NCI-H345 (cell line): ENCODE results near the gene GPR34.
"Not testable (repeated sequence)": the region's sequence is repeated elsewhere in the genome, so short reads cannot be mapped to it uniquely, and the experiment has no call there.

Experiments used
- DNase-seq: peaks from one replicate; lab custom pipeline; 2025; lab: John Stamatoyannopoulos, UW

Gene GPR34

DNA sequence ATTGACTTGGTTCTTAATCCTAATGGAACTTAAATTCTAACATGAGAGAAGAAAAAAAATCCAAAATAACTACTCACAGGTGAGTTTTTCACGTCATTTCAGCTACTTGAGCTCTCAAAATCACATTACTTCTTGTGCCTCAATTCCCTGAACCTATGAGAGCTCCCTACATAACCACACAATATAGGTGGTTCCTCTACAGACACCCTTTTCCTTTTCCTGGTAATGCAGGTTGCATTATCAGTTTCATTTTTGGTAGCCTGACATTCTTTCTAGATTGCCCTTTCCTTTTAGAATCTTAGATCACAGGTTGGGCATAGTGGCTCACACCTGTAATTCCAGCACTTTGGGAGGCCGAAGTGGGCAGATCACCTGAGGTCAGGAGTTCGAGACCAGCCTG is 4.3 kb downstream of the GPR34 start:
- DNase-seq, result no peak

DNA sequence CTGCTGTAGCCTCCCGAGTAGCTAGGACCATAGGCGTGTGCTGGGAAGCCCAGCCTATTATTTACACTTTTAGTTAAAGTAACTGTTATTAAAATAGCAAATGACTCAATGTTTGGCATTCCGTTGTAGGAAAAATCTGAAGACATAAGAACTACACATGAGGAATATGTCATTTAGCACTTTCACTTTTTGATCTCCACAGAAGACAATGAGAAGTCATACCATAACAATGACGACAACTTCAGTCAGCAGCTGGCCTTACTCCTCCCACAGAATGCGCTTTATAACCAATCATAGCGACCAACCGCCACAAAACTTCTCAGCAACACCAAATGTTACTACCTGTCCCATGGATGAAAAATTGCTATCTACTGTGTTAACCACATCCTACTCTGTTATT is 6.7 kb downstream of the GPR34 start:
- no peak for DNase-seq

DNA sequence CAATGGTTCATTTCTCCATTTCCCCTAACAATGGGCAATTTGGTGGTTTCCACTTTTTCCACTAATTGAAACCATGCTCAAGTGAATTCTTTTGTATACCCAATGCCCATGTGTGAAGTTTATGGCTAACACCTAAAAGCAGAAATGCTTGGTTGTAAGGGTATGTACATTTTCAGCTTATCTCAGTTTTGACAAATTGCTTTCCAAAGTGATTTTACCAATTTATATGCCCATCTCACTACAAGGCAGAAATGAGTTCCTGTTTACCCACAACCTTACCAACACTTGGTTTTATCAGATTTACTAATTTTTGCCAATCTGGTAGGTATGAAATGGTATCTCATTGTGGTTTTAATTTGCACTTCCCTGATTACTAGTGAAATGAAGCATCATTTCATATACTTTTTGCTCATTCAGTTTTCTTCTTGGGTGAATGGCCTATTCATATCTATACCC is 14.8 kb downstream of the GPR34 start:
- no peak for DNase-seq

DNA sequence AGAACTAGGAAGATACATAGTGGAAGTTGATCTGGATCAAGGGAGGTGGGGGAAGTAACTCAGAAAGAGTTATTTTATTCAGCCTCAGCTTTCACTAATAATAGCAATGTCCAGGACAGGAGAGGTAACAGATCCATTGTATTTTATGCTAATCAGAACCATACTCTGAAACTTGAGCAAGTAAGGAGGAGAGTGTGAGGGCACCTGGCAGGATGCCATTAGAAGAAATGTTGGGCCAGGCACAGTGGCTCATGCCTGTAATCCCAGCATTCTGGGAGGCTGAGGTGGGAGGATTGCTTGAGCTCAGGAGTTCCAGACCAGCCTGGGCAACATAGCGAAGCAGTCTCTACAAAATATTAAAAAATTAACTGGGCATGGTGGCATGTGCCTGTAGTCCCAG is 16.3 kb downstream of the GPR34 start:
- no peak for DNase-seq

DNA sequence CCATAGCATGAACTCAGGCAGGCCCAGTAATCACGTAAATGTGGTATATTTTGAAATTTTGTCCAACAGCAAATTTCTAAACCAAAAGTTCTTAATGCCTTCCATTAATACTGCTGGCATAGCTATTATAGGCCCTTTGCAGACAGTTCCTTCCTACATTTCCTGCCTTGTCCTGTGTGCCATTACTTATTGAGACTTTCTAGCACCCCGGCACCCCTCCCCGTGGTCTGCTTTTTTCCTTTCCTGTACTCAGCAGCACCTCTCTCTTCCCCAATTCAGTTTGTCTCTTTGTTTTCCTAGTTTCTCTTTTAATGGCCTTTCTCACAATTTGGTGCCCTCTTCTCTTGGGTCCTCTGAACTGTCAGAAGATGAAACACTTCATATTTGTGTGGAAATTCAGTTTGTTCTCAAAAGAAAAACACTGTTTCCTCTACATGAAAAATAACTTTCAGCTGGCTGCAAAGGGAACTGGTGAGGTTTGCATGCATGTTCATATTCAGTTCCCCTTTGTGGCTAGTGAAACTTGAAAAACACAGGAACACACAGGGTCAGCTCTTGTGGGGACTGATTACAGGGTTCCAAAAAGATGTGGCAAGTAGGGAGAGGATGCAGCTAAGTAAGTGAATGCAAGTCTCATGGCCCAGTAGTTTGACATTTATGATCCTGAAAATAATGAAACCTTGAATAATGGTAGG is 17.1 kb downstream of the GPR34 start:
- no peak for DNase-seq

DNA sequence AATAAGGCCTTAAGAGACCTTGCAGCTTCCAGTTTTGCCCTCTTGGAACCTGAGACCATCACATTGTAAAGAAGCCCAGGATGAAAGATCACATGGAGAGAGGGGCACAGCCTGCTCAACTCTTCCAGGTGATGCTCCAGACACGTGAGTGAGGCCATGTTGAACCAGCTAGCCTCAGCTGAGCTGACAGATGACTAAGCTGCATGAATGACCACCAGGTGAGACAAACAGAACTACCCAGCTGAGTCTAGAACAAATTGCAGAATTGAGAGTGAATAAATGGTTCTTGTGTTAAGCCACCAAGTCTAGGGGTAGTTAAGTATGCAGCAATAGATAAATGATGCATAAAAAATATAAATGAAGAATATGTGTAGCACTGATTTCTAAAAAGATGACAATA is 18.4 kb downstream of the GPR34 start:
- no peak for DNase-seq

DNA sequence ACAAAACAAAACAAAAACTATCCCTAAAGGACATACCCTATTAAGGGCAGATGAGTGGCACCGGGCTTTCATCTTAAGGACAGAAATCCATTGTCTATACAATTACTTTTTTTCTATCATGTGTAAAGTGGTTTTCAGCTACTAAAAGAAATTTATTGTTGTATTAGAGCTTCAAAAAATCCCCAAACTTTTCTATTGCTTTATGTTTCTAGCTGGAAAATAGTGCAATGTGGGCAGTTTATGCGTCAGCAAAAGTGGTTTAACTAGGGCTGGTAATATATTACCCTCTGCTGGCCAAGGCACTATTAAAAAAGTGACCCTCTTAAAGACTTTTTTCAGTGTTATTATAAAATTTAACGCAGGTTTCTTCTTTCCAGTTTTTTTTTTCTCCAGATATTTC is 19.7 kb downstream of the GPR34 start:
- DNase-seq, result no peak

DNA sequence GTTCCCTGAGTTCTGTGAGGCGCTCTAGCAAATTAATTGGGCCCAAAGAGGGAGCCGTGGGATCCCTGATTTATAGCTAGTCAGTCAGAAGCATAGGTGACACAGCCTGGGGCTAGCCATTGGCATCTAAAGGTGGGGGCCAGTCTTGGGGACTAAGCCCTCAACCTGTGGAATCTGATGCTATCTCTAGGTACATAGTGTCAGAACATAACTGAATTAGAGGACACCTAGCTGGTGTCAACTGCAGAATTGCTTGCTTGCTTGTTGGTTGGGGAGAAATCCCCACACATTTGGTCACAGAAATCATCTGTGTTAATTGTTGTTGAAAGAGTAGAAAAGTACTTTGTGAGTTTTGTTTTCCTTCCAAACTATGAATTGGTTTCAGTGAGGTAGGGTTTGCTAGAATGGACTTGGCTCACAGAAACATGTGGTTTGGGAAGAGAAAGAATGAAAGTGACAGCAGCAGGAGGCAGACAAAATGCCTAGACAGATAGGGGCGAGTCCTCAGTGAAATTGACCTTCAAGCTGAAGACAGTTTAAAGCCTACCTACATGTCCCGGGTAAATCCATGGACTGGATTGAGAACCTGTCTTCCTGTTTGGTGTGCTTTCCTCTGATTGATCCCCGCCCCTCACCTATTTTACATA is 22.4 kb downstream of the GPR34 start:
- no peak for DNase-seq

DNA sequence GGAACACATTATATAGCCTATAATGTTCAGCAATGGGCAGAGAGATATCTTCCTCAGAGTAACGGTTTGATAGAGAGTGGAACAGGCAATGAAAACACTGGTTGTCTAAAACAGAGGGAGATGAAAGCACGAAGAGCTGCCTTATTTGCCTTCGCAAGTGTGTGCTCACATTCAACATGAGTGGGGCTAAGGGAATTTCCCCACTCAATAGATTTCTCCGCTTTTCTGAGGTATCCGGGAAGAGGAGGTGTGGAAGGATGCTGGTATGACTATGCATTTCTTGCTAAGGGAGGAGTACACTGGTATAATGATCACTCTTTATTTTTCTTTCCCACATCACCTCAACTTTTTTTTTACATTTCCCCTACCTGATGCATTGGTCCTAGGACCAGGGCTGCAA is 27.4 kb downstream of the GPR34 start:
- DNase-seq, result no peak

DNA sequence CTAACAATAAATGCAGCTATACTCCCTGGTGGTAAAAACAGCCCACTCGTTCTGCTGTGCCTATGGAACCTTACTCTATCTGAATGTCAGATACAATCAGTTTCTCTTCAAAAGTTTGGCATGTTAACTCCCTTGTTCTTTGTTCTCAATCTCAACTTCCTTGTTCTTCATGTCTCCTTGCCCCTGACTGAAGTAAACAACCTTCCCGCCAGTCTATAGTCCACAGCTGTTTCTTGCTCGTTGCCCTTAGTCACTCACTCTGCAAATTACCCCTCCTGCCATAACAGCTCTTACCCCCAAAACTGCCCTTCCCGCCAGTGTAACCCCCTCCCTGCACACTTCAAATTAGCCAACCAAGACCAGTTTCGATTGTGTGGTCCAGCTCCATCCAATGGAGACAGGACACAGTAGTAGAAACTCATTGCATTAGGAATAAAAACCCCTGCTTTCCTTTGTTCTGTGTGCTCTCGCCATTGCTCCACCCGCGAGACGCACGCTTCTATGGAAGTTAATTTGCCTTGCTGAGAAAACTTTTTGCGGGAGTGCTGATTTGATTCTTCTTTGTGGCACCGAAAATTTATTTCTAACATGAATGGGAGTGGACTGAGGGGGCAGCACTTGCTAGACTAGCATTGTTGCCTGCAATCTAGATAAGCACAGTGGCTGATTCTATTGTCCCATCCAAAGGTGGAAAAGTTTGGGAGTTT is 28.1 kb downstream of the GPR34 start:
- no peak for DNase-seq

DNA sequence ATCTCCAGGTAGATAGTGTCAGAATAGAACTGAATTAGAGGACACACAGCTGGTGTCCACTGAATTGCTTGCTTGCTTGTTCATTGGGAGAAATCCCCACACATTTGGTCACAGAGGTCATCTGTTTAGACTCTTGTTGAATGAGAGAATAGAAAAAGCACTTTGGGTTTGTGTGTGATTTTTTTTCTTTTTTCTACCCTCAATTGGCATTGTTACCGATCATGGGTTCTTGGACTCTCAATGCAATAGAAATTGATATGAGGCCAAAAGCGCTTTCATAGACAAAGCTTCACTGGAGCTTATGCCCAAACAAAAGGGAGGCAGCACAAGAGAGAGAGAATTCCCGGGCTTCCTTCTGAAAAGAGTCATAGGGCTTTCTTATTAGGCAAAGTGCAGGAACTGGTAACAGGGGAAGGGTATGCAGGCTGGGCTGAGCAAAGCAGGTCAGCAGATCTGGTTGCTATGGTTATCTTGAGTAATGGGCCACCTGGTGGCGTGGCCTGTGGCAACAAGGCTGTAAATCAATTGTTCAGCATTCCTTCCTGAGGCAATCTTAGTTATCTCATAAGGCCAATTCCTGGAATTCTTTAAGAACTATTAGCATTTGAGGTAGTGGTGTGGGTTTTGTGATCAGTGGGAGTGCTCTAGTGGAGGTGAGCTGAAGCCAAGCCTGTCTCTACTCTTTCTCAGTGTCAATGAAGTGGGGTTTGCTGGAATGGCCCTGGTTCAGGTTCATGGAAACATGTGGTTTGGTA is 29.9 kb downstream of the GPR34 start:
- no peak for DNase-seq

DNA sequence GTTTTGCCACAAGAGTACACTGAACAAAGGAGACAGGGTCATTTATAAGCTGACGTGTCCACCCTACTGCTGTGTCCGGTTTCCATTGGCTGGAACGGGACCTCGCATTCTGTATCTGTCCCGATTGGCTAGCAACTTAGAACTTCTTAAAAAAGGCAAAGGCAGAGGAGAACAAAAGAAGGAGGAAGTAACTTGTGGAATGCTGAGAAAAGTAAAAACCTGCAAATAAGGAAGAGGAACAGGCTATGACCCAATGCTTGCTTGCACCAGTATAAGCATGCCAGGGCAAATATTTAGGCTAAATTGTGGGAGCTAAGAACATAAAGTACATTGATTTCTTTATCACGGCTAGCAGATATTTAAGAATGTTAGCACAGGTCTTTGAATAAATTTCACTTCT is 30.8 kb downstream of the GPR34 start:
- not testable (repeated sequence) for DNase-seq

DNA sequence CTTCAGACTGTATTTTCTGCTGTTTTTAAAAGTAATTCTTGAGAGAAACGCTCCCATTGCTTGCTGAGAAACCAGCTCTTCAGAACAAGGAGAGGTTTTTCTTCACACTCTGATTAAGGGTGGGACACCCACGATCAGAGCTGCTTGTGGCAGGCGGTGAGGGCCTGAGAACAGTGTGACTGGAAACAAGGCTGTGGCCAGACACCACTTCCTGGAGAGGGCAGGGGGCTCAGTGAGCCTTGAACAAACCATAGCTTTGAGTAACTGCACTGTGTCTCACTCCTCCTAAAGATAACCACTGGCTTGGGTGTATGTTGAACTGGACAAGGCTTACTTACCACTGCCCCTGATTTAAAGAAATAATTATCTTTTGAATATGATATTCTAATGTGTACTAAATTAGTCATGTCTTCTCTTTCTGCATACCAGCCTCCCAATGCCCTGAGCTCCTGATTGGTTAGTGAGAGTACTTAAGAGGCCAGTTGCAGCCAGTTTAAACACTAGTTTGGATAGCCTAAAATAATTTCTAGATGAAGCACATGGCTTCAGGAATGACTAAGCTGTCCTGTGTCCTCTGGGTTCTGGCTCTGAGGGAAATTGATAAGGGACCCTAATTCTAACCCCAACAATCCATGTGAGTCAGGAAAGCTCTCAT is 31.5 kb downstream of the GPR34 start:
- DNase-seq, result no peak

DNA sequence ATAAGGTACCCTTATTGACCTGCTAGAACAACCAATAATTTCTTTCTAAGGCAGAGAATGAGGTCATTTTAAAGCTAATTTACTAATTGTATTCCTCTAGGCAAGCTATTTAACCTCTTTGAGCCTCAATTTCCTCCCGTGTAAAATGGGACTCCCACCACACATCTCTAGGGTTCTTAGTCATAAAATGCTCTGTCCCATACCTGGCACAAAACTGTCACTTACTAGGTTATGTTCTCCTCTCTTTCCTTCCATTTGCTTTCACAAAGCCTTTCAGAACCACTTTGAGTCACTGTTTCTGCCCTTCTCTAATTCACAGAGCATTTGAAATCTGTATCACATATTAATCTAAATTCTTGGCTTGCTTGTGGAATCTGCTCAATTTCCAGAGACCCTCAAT is 32.8 kb downstream of the GPR34 start:
- no peak for DNase-seq

DNA sequence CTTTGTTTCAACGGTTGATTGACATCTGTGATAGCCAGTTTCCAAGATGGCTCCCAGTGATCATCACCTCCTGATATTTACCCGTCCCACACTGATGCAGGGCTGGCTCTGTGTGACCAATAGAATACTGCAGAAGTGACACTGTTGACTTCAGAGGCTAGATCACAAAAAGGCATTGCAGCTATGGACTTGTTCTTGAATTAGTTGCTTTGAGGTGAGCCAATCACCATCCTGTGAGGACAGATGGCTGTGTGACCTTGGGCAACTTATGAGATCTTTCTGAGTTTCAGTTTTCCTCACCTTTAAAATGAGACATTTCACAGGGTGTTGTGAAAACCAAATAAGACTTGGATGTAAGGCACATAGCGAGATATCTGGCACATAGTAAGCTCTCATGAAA is 33.4 kb downstream of the GPR34 start:
- no peak for DNase-seq

DNA sequence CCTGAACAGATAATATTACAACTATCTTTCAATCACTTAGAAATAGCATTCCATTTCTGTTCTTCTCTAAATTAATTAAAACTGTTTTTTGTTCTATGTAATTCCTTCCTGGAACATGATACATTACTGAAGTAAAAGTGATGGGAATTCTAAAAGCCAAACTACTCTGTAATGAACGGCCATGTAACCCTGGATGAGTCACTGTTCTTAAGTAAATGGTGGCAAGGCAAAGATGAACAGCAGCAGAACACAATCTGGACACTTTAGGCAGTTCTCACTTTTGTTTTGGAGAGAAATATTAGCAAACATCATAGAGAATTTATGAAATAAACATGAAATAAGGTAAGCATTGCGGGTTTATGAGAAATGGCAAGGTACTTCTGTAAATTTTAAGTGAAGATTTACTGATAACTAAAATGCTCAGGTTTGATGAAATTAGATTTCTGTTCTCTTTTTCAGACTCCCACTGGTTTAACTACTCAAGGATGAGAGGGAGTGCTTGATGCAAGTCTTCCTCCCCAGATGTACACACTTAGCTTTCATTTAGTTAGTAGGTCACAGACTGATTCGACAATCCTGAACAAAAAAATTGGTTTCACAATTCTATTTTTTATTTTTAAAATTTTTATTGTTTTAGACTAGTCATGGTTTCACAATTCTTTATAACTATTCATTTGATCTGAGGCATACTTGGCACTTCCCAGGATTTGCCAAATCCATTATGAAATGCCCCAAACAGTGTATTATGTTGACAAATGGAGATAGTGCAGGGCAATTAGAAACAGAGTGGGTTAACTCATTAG is 34.2 kb downstream of the GPR34 start:
- DNase-seq, result no peak

DNA sequence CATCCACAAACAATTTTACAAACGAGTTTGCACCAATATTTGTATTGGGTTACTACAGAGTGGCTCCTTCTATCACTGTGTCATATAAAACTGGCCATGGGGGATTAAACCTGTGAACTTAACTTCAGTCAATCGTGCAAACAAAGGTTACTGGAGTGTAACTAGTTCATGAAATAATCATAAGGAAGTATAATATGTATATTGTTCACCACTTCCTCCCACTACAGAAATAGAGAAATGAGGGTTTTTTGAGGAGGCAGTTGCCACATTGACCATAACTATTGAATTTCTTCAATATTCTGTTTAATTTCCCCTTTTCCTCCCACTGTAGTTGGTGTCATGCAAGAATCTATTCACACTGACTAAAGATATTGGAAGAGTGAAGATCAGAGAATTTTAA is 35.1 kb downstream of the GPR34 start, which contains the start of gene GPR82:
Gene GPR82, plus strand, starts transcription at position 356 of the 400 bp plus-strand sequence. CDS start 2,846 bp downstream, outside the sequence.
- no peak for DNase-seq

DNA sequence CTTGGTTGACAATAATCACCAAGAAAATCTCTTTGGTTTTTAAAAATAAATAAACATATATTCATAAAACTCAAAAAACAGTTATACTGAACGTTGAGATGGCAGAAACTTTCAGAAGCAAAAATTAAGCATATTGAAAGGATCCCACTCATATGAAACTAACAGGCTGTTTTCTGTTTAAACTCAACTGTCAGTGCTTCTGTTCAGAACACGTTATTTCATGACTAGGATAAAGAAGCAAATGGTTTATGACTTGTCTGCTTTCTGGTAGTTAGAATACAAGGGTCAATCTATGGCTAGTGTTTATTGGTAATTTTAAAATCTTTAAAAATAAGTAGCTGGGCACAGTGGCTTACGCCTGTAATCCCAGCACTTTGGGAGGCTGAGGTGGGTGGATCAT is 39.4 kb downstream of the GPR34 start:
- no peak for DNase-seq

DNA sequence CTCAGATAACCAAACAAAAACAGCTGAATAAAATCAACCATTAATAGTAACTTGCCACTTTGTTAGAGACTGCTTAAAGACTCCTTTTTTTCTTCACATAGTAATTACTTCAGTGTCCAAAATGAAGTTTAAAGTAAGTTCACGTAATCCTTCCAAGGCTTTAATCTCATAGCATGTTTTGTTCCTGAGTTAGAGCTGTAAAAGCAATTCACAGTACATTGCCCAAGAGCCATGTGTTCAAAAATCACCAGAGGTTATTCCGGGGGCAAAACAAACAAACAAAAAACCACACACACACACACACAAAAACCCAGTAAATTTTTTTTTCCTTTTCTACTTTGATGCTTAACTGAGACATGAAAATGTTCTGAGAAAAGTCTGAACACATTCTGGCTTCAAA is 41.3 kb downstream of the GPR34 start:
- no peak for DNase-seq

DNA sequence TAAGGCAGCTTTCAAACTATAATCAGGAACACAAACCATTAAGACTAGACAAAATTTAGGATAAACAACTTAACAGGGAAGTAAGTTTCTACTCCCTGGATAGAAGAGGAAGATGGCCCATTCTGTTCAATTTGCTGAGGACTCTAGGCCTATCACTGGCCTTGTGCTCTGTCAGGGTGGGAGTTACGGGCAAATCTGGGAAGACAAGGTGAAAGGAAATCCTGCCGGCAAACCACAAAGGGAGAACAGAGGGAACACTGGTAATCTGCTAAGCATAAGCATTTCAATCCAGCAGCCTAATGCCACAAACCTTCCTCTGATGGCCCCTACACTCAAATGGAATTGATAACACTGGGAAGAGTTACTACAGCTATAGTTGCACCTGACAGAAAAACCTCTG is 43.5 kb downstream of the GPR34 start:
- no peak for DNase-seq

DNA sequence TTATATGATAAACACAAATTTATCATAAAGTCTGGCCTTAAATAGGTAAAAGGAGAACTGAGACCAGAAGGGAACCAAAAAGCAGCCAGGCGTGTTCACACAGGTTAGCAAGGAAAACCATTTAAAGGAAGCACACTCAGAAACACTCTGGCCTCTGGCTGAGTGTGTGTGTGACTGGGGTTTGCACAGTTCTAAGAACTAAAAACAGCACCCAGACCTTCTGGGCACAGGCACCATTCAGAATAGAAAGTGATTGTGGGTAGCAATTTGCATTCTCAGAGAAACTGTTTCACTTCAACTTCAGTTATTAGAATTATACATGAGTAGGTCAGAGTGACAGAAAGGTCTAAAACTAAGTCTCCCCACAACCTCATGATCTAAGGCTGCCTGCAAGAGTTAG is 45.2 kb downstream of the GPR34 start:
- no peak for DNase-seq
